Sigmoid colon (tissue), 4 donors: ENCODE data around the gene SPATA33.
A peak's percentile ranks its signal among the peaks of the same experiment; 100 is the strongest.

ENCODE experiments used
- CTCF ChIP-seq, 4 experiments: fragments of 450-650 bp in 3 of 4; fragments of 200-600 bp in 1 of 4; IDR thresholded peaks; one replicate each; pipeline ENCODE4 v1.5.1; 2016 to 2019; ENCODE audit warnings: antibody characterized with exemption in 4 of 4, mild to moderate bottlenecking in 3 of 4, moderate library complexity in 2 of 4
- POLR2AphosphoS5 ChIP-seq, 4 donors: sonication (generic); formaldehyde crosslinking; IDR thresholded peaks; one replicate each; pipeline ENCODE4 v1.6.1; 2017; ENCODE audit warnings: antibody characterized with exemption in 4 of 4

- peak; percentile 72 to 88 (median 78) for TF ChIP-seq CTCF (IDR thresholded peaks at IDR 0.05)
- peak in 3 of 4 donors; percentile 32 to 84 (median 46) for TF ChIP-seq POLR2AphosphoS5 (IDR thresholded peaks at IDR 0.05)
These were observed 42.5 kb downstream of the SPATA33 start for GRCh38 chr16:89700100-89700648.
